ENCODE measurements around the gene OR2AE1. TPM values are rescaled to one million over a fixed set of nuclear protein-coding genes. Genes with fewer than 3 reads are reported as not detected.
A peak's percentile ranks its signal among the peaks of the same experiment; 100 is the strongest.

Gene OR2AE1
- total and polyA plus RNA-seq, 9 of the 15 experiments (the other 6 are each of a cell fraction or from before 2014, with no cell fraction given): 0.27 TPM; not detected in 8

DNA sequence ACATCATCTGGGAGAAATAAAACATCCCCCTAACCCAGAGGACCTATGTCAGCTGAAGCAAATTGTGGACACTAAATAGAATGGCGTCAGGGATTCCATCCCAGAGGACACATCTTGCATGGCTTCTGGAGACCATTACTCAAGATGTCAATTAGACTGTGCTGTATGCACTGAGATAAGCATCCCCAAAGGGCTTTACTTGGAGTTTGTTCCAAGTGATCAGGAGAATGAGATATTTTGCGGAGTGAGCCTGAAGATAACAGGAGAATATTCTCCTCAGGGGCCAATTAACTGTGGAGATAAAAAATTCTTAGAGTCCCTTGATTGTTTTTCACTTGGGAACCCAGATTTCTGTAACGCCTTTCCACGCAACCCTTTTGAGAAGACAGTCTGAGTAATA is 4.5 kb upstream of the OR2AE1 start (continued):
- TF ChIP-seq ZNF830 (CRISPR knock-in tag; IDR thresholded peaks at IDR 0.05): no peak
- no peak for TF ChIP-seq FIP1L1 (IDR thresholded peaks at IDR 0.05; ENCODE audit: low read depth, low read length, poor library complexity, severe bottlenecking)
- TF ChIP-seq MTA1 (IDR thresholded peaks at IDR 0.05; ENCODE audit: borderline replicate concordance): no peak
- TF ChIP-seq RBM39 (optimal IDR thresholded peaks at IDR 0.05; ENCODE audit: low read depth, low read length): no peak
- no peak for TF ChIP-seq ESRRA (IDR thresholded peaks at IDR 0.05; ENCODE audit: borderline replicate concordance, low read depth)
- peak; percentile 69 for TF ChIP-seq SMARCA4 (IDR thresholded peaks at IDR 0.05)
- TF ChIP-seq, protein P1, sequence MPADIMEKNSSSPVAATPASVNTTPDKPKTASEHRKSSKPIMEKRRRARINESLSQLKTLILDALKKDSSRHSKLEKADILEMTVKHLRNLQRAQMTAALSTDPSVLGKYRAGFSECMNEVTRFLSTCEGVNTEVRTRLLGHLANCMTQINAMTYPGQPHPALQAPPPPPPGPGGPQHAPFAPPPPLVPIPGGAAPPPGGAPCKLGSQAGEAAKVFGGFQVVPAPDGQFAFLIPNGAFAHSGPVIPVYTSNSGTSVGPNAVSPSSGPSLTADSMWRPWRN (IDR thresholded peaks at IDR 0.05; ENCODE audit: low read depth): peak; percentile 74; the same call in 1 of the 2 replicates
- no peak for TF ChIP-seq ZNF121 (CRISPR knock-in tag; conservative IDR thresholded peaks at IDR 0.05)
- TF ChIP-seq POLR3G (IDR thresholded peaks at IDR 0.05; ENCODE audit: extremely low read depth, insufficient read length, insufficient replicate concordance): no peak
- peak; percentile 43; the same call in 1 of the 2 replicates for TF ChIP-seq GATA2 (CRISPR knock-in tag; IDR thresholded peaks at IDR 0.05)
- TF ChIP-seq ZNF124 (CRISPR knock-in tag; IDR thresholded peaks at IDR 0.05): no peak
- TF ChIP-seq CCNT2 (IDR thresholded peaks at IDR 0.05; ENCODE audit: borderline replicate concordance, extremely low read depth, insufficient read length, low read depth, low read length): peak; percentile 31
- TF ChIP-seq ZNF644 (tag; IDR thresholded peaks at IDR 0.05; ENCODE audit: low read depth): peak; percentile 89
- 0 out of 2 replicates have a peak, but pooled peaks have one; percentile 31 for TF ChIP-seq SMARCC2 (IDR thresholded peaks at IDR 0.05; ENCODE audit: low read depth)
- TF ChIP-seq MTA2 (IDR thresholded peaks at IDR 0.05; ENCODE audit: low read depth): peak; percentile 82
- TF ChIP-seq ZNF431 (CRISPR knock-in tag; IDR thresholded peaks at IDR 0.05): no peak
- peak; percentile 75 for TF ChIP-seq SOX6 (IDR thresholded peaks at IDR 0.05)
- TF ChIP-seq POU5F1 (IDR thresholded peaks at IDR 0.05; ENCODE audit: borderline replicate concordance, low read depth, low read length, partially characterized antibody): no peak
- TF ChIP-seq TRIM24 (IDR thresholded peaks at IDR 0.05): peak in 1 of 2 experiments; percentile 55; a peak in 1 of 4 replicates
- peak in 1 of 2 experiments; percentile 93; a peak in 2 of 4 replicates for TF ChIP-seq RCOR1 (IDR thresholded peaks at IDR 0.05; ENCODE audit: borderline replicate concordance in 1 of 2, low read depth in 2 of 2, low read length in 2 of 2)
- peak; percentile 93 to 95 for TF ChIP-seq KDM1A (IDR thresholded peaks at IDR 0.05)
- peak; percentile 63 for TF ChIP-seq TCF3 (CRISPR knock-in tag; IDR thresholded peaks at IDR 0.05)
- no peak for TF ChIP-seq RUNX1 (IDR thresholded peaks at IDR 0.05; ENCODE audit: low read depth)
- peak; percentile 36; the same call in 1 of the 2 replicates for TF ChIP-seq POLR2AphosphoS5 (IDR thresholded peaks at IDR 0.05; ENCODE audit: control insufficient read depth, insufficient read depth, low read depth, low read length)
- peak; percentile 88 for TF ChIP-seq TAL1 (IDR thresholded peaks at IDR 0.05)
- peak; percentile 52; the same call in 1 of the 2 replicates for TF ChIP-seq DPF2 (IDR thresholded peaks at IDR 0.05)
- TF ChIP-seq ZNF76 (CRISPR knock-in tag; IDR thresholded peaks at IDR 0.05; ENCODE audit: borderline replicate concordance): no peak
- no peak for TF ChIP-seq NONO (IDR thresholded peaks at IDR 0.05; ENCODE audit: low read depth in 2 of 2, low read length in 1 of 2)
- TF ChIP-seq U2AF2 (optimal IDR thresholded peaks at IDR 0.05; ENCODE audit: low read depth, low read length): no peak
- no peak for TF ChIP-seq ERF (CRISPR knock-in tag; IDR thresholded peaks at IDR 0.05)
- peak; percentile 30; the same call in 1 of the 2 replicates for TF ChIP-seq SMAD4 (CRISPR knock-in tag; conservative IDR thresholded peaks at IDR 0.05)
- no peak for TF ChIP-seq FOXA3 (CRISPR knock-in tag; conservative IDR thresholded peaks at IDR 0.05 in 1 of 2, IDR thresholded peaks at IDR 0.05 in 1 of 2)
- TF ChIP-seq TEAD4 (IDR thresholded peaks at IDR 0.05; ENCODE audit: low read length): peak; percentile 86
- no peak for TF ChIP-seq TEAD4 (CRISPR knock-in tag; IDR thresholded peaks at IDR 0.05; ENCODE audit: borderline replicate concordance)

All from K562 (cell line).